HUDEP-2 (cell line): ENCODE data around the gene INHA.

ENCODE experiments used
- DNase-seq, 76 experiments: peaks; one replicate each; lab custom pipeline; 2025; ENCODE audit not compliant: unreplicated experiment in 76 of 76; lab: John Stamatoyannopoulos, UW

INHA gene

GRCh38 chr2:219608399-219608964 lies 36.4 kb downstream of the INHA start:
- DNase-seq, result no peak

- no peak for DNase-seq
These were observed 37.1 kb downstream of the INHA start for GRCh38 chr2:219609149-219609750.

GRCh38 chr2:219611306-219611705 lies 39.2 kb downstream of the INHA start:
- no peak for DNase-seq

DNA sequence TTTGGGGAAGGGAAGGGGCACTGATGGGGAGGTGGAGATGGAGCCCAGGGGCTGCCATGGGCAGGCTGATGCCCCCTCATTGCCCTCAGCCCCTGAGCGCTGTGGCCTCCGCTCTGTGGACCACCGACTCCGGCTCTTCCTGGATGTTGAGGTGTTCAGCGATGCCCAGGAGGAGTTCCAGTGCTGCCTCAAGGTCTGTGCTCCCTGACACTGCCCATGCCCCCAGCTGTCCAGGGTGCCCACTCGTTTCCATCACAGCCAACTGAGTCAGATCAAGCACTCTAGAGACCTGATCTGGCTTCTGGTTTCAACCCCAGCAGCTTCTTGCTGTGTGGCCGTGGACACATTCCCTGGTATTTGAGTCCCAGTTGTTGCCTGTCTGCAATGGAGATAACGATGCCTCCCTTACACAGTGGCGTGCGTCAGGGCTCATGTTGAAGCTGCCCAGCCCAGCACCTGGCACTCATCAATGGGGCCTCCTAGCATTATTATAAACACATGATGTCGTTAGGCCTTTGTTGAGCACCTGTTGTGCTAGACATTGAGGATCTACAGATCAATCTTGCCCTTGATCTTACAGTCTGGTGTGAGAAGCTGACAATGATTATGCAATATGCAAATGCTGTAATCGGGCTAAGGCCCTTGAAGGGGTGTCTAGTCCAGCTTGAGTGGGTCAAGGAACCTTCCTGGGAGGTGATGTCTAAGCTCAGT lies 39.9 kb downstream of the INHA start:
- DNase-seq, result no peak

GRCh38 chr2:219612577-219613286 lies 40.6 kb downstream of the INHA start:
- DNase-seq, result no peak

GRCh38 chr2:219613461-219614070 lies 41.5 kb downstream of the INHA start:
- no peak for DNase-seq

GRCh38 chr2:219614076-219614860 lies 42.2 kb downstream of the INHA start:
- DNase-seq, result no peak

- no peak for DNase-seq
These were observed 42.9 kb downstream of the INHA start for GRCh38 chr2:219615036-219615435.

DNA sequence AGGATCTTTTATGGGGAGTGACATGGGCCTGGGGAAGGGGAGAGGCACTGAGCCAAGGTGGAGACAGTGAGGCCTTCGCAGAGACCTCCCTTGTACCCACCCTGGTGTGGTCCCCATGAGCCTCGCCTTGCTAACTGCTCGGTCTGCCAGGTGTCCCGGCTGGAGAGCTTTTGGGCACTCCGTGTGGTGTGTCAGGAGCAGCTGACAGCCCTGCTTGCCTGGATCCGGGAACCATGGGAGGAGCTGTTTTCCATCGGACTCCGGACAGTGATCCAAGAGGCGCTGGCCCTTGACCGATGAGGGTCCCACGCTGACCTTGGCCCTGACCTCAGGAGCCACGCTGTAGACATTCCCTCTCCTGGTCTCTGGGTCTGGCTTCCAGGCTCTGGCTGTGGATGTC lies 43.8 kb downstream of the INHA start:
- no peak for DNase-seq

GRCh38 chr2:219616550-219616949 lies 44.4 kb downstream of the INHA start:
- no peak for DNase-seq

DNA sequence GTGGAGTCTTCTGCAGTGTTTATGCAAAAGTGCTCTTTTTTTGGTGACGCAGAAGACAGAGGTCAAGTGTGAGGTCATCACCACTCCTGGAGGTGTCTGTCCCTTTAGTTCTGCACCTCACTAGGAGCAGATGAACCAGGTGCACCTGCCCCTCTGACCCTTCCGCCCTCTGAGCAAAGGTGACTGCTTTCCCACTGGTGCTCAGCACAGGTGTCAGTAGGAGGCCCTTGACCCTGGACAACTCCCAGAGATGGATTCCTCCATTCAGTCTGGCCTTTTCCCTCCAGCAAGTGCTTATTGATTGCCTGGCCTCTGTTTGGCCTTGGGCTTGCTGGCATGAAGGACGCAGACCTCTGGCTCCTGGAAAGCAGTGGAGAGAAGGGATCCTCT lies 46.6 kb downstream of the INHA start:
- no peak for DNase-seq

DNA sequence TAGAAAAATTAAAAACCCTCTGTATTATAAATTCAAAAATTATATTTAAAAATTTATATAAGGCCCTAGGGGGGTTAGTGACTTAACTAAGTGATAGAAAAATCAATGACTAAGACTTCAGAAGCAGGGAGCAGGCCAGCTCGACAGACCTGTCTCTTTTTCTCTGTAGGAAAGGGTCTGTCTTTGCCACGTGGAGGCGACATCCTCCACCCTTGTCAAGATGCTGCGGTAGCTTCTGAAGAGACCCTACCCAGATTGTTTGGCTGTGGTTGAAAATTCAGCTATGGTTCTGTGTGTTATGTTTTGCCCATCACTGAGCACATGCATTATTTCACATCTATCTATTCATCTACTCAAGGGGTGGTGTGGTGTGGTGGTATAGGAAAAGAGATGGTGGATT lies 47.1 kb downstream of the INHA start:
- DNase-seq, result no peak

DNA sequence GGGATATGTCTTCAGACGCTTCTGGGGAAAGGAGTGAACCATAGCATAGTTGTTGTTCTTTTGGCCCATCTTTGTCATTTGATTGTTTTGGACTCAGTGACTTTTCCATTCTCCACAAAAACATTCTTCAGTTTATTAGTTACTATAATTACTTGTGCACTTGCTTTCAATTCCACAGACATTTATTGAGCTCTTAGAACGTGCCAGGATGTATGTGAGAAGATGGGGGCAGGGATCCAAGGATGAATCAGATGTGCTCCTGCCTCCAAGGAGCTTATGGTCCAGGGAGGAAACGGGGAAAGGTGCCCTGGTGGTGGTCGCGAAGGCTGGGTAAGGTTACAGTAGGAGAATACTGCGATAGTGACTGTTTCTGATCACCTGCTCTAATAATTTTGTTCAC lies 48.4 kb downstream of the INHA start:
- no peak for DNase-seq

DNA sequence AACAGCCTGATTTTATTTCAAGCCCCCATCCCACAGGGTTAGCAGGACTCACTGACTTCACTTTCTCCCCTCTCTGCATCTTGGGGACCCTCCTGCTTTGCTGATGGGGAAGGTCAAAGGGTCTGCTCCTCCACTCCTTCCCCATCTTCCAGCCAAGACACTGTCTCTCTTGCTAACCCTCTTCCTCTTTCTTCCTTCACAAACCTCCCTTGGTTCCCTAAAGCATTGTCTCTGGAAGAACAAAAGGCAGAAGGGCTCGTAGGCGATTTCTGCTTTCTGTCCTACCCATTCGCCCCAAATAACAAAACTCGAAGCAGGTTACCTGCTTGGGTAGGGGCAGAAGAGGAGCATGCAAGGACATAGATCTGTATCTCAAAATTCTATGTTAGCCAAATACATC lies 49.8 kb downstream of the INHA start:
- no peak for DNase-seq

DNA sequence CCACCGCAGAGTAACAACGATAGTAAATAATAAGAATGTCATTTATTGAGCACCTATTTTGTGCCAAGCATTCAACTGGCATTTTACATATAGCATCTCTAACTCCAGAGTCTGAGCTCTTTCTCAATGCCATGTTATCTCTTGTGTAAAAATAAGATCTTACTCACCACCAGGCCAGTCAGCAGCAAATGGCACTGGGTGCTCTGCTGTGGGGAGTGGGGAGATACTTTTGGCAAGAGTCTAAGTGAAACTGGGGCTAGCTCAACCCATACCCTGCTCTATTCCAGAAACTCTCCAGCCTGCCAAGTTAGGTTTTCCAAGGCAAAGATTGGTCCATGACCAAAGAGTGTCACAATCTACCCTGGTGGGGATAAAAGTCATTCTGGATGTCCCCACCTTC lies 50.4 kb downstream of the INHA start:
- no peak for DNase-seq

DNA sequence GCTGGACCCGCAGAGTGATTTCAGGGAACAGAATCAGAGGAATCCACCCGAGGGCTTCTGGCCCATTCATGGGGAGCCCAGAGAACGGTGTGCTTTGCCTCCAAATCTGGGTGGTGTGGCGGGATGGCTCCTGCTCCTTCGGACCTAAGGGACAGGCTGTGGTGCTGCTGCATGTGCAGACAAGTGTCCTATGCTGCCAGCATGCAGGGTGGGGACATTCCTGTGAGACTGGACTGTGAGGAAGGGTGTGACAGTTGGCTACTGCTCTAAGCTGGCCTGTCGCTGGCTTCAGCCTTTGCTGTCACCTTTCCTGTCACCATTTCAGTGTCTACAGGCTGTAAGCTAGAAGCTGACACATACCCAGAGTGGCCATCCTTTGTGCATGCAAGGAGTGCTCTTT lies 52.5 kb downstream of the INHA start:
- no peak for DNase-seq

DNA sequence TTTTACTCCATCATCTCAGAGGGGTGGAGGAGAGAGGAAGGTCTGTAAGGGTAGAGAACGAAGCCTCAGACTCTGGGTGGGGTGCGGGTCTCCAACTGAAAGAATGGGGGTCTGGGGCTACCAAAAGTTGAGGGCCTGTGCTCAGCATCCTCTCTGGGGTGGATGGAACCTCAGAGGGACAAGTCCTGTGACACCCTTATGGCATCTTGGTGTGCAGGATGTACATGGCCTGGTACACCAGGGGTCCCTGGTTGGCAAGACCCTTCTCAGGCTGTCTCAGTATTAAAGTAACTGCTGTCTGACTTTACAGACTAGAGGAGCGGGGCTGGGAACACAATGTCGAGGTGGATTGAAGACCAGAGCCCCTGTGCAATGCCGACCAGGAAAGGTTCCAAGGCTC lies 53.1 kb downstream of the INHA start:
- no peak for DNase-seq
